GM12892 (cell line): ENCODE measurements around the gene DYRK1A.

Experiments used
- POLR2A ChIP-seq: IDR thresholded peaks from 2 replicates; pipeline ENCODE4 v1.6.1; 2011; ENCODE audit warnings: low read depth, low read length, control low read depth
- POLR2AphosphoS5 ChIP-seq: IDR thresholded peaks from 2 replicates; pipeline ENCODE4 v1.6.1; 2011; ENCODE audit warnings: low read depth, low read length, control low read depth

DNA sequence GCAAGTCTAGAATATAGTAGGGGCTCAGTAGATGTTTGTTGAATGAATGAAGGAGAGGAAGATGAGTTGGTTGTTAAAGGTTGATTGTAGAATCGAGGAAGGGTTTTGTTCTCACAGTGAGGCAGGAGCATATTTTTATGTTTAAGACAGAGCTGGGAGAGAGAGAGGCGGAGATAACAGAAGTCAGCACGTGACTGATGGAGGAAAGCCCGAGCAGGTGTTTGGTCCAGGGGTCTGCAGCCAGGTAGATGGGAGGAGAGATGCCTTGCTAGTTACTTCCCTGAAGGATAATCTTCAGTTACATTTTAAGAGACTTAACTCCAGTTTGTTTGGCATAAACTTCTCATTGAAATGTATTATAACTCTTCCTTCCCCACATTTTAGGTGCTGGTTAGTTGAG, 86.8 kb downstream of the DYRK1A start:
- TF ChIP-seq POLR2AphosphoS5, result no peak
- no peak for TF ChIP-seq POLR2A
